ENCODE measurements around the gene POP7.

GRCh38 chr7:100682991-100683658, 22.8 kb upstream of the POP7 start:
- TF ChIP-seq POLR2A (IDR thresholded peaks at IDR 0.05) (no peak), CTCF (IDR thresholded peaks at IDR 0.05) (no peak)
